IgD-negative memory B cell (primary cell): ENCODE results near the gene NOXA1. TPM values are rescaled to one million over a fixed set of nuclear protein-coding genes. Genes with fewer than 3 reads are reported as not detected.
"Not testable (repeated sequence)": the region's sequence is repeated elsewhere in the genome, so short reads cannot be mapped to it uniquely, and the experiment has no call there.

Source experiments
- H3K27ac Mint-ChIP-seq, 3 donors: one replicate each; pipeline ENCODE4 v1.8.0; 2020 to 2022; ENCODE audit warnings: mild to moderate bottlenecking in 3 of 3, mixed read lengths in 3 of 3, moderate library complexity in 1 of 3
- H3K27me3 Mint-ChIP-seq: one replicate; pipeline ENCODE4 v1.8.0; 2021; ENCODE audit warnings: mixed read lengths
- H3K36me3 Mint-ChIP-seq: one replicate; pipeline ENCODE4 v1.8.0; 2020; ENCODE audit warnings: mild to moderate bottlenecking, mixed read lengths
- H3K4me1 Mint-ChIP-seq, 3 donors: one replicate each; pipeline ENCODE4 v1.8.0; 2020 to 2022; ENCODE audit warnings: mixed read lengths in 3 of 3, mild to moderate bottlenecking in 1 of 3
- H3K4me3 Mint-ChIP-seq, 4 donors: one replicate each; pipeline ENCODE4 v1.8.0; 2020 to 2022; ENCODE audit warnings: mild to moderate bottlenecking in 4 of 4, mixed read lengths in 4 of 4, moderate library complexity in 3 of 4
- H3K9me3 Mint-ChIP-seq, 3 donors: one replicate each; pipeline ENCODE4 v1.8.0; 2020 to 2021; ENCODE audit warnings: mixed read lengths in 3 of 3, mild to moderate bottlenecking in 1 of 3
- polyA plus RNA-seq: library from polyadenylated mRNA; unstranded; fragments of 300-500 nt; fragmentation: Illumina TruSeq; gene quantifications from one replicate; pipeline ENCODE4 v1.2.3, GENCODE V29; 2021

Gene NOXA1
- polyA plus RNA-seq, 1 donor from 2014 or later: 1.4 TPM

GRCh38 chr9:137462396-137462985 lies 39.3 kb downstream of the NOXA1 start:
- Mint-ChIP-seq H3K9me3 (no peaks in the 10 kb centered on the region), H3K4me1 (peaks cover 0 to 4% (median 2%) of the 10 kb centered on the region in 3 donors), H3K36me3 (no peaks in the 10 kb centered on the region), H3K27me3 (no peaks in the 10 kb centered on the region), H3K4me3 (peak overlapping the region in 2 of 4 donors; percentile 76 to 82), H3K27ac (peak overlapping the region; percentile 84 to 96 (median 90))

GRCh38 chr9:137462986-137463930 lies 40.1 kb downstream of the NOXA1 start:
- Mint-ChIP-seq H3K4me3 (peak overlapping the region in 2 of 4 donors; percentile 63 to 71), H3K27me3 (no peaks in the 10 kb centered on the region), H3K4me1 (peaks cover 0 to 4% (median 2%) of the 10 kb centered on the region in 3 donors), H3K27ac (peak overlapping the region in 2 of 3 donors; percentile 27 to 71), H3K36me3 (no peaks in the 10 kb centered on the region), H3K9me3 (no peaks in the 10 kb centered on the region)

- Mint-ChIP-seq H3K9me3 (no peaks in the 10 kb centered on the region), H3K36me3 (no peaks in the 10 kb centered on the region), H3K4me3 (peak overlapping the region in 1 of 4 donors; percentile 22), H3K4me1 (peaks cover 0 to 4% (median 2%) of the 10 kb centered on the region in 3 donors), H3K27me3 (no peaks in the 10 kb centered on the region), H3K27ac (peak overlapping the region in 1 of 3 donors; percentile 78)
Observed at GRCh38 chr9:137463931-137464290, 40.7 kb downstream of the NOXA1 start.

- peaks cover 0 to 6% (median 2%) of the 10 kb centered on the region in 3 donors for H3K4me1 Mint-ChIP-seq
- no peaks in the 10 kb centered on the region for H3K36me3 Mint-ChIP-seq
- H3K27me3 Mint-ChIP-seq: no peaks in the 10 kb centered on the region
- H3K9me3 Mint-ChIP-seq: no peaks in the 10 kb centered on the region
- H3K4me3 Mint-ChIP-seq: no peak overlapping the region
- peak overlapping the region in 1 of 3 donors; percentile 78 for H3K27ac Mint-ChIP-seq
Observed at GRCh38 chr9:137464291-137464999, 41.3 kb downstream of the NOXA1 start.

- no peaks in the 10 kb centered on the region for H3K27me3 Mint-ChIP-seq
- H3K36me3 Mint-ChIP-seq: no peaks in the 10 kb centered on the region
- H3K4me3 Mint-ChIP-seq: no peak overlapping the region
- peak overlapping the region in 1 of 3 donors; percentile 57 for H3K27ac Mint-ChIP-seq
- H3K9me3 Mint-ChIP-seq: no peaks in the 10 kb centered on the region
- H3K4me1 Mint-ChIP-seq: peaks cover 0 to 4% (median 2%) of the 10 kb centered on the region in 3 donors
Observed at GRCh38 chr9:137465000-137465719, 42.0 kb downstream of the NOXA1 start.

- Mint-ChIP-seq H3K4me1 (peaks cover 0 to 9% (median 7%) of the 10 kb centered on the region in 3 donors), H3K27me3 (no peaks in the 10 kb centered on the region), H3K9me3 (no peaks in the 10 kb centered on the region), H3K27ac (peak overlapping the region in 1 of 3 donors; percentile 57), H3K36me3 (no peaks in the 10 kb centered on the region), H3K4me3 (no peak overlapping the region)
Observed at GRCh38 chr9:137465720-137466388, 42.7 kb downstream of the NOXA1 start.

GRCh38 chr9:137466389-137467085 lies 43.3 kb downstream of the NOXA1 start:
- not testable (repeated sequence) for H3K9me3 Mint-ChIP-seq, H3K27me3 Mint-ChIP-seq, H3K27ac Mint-ChIP-seq, H3K36me3 Mint-ChIP-seq, H3K4me1 Mint-ChIP-seq, H3K4me3 Mint-ChIP-seq

- Mint-ChIP-seq H3K9me3 (no peaks in the 10 kb centered on the region), H3K4me3 (no peak overlapping the region), H3K27ac (no peak overlapping the region), H3K27me3 (no peaks in the 10 kb centered on the region), H3K4me1 (peaks cover 0 to 7% (median 7%) of the 10 kb centered on the region in 3 donors), H3K36me3 (no peaks in the 10 kb centered on the region)
Observed at GRCh38 chr9:137467161-137467581, 44.0 kb downstream of the NOXA1 start.

GRCh38 chr9:137467896-137468295 lies 44.7 kb downstream of the NOXA1 start:
- Mint-ChIP-seq H3K4me3 (no peak overlapping the region), H3K4me1 (peaks cover 0 to 7% (median 7%) of the 10 kb centered on the region in 3 donors), H3K36me3 (no peaks in the 10 kb centered on the region), H3K27me3 (no peaks in the 10 kb centered on the region), H3K27ac (peak overlapping the region in 1 of 3 donors; percentile 32), H3K9me3 (peaks cover 0 to 1% (median 0%) of the 10 kb centered on the region in 3 donors)

- Mint-ChIP-seq H3K4me1 (peaks cover 0 to 7% (median 7%) of the 10 kb centered on the region in 3 donors), H3K4me3 (no peak overlapping the region), H3K9me3 (peaks cover 3 to 8% (median 5%) of the 10 kb centered on the region in 3 donors), H3K27me3 (no peaks in the 10 kb centered on the region), H3K27ac (peak overlapping the region in 1 of 3 donors; percentile 36), H3K36me3 (peaks cover 6% of the 10 kb centered on the region)
Observed at GRCh38 chr9:137470785-137471184, 47.6 kb downstream of the NOXA1 start.

- Mint-ChIP-seq H3K9me3 (peaks cover 6 to 14% (median 7%) of the 10 kb centered on the region in 3 donors), H3K36me3 (peaks cover 6% of the 10 kb centered on the region), H3K4me3 (no peak overlapping the region), H3K27ac (no peak overlapping the region), H3K4me1 (peaks cover 0 to 7% (median 5%) of the 10 kb centered on the region in 3 donors), H3K27me3 (no peaks in the 10 kb centered on the region)
Observed at GRCh38 chr9:137474271-137474670, 51.1 kb downstream of the NOXA1 start.

- Mint-ChIP-seq H3K9me3 (peaks cover 6 to 14% (median 7%) of the 10 kb centered on the region in 3 donors), H3K4me1 (peaks cover 0 to 5% (median 2%) of the 10 kb centered on the region in 3 donors), H3K27ac (no peak overlapping the region), H3K4me3 (peak overlapping the region in 1 of 4 donors; percentile 15), H3K27me3 (no peaks in the 10 kb centered on the region), H3K36me3 (peaks cover 7% of the 10 kb centered on the region)
Observed at GRCh38 chr9:137475666-137476065, 52.5 kb downstream of the NOXA1 start.

- Mint-ChIP-seq H3K9me3 (peaks cover 6 to 14% (median 7%) of the 10 kb centered on the region in 3 donors), H3K27ac (peak overlapping the region in 1 of 3 donors; percentile 71), H3K4me1 (no peaks in the 10 kb centered on the region)
Observed at GRCh38 chr9:137476856-137477255, 53.7 kb downstream of the NOXA1 start.

More at GRCh38 chr9:137476856-137477255, 53.7 kb downstream of the NOXA1 start:
- H3K36me3 Mint-ChIP-seq: peaks cover 7% of the 10 kb centered on the region
- H3K4me3 Mint-ChIP-seq: no peak overlapping the region
- no peaks in the 10 kb centered on the region for H3K27me3 Mint-ChIP-seq
